K562 (cell line): ENCODE data around the gene LTBP4. TPM values are rescaled to one million over a fixed set of nuclear protein-coding genes. Genes with fewer than 3 reads are reported as not detected.

Experiments
- ATAC-seq: fragments of 200-7000 bp; cut with Tn5 transposase; 3 replicates; pipeline ENCODE4 v1.9.1; 2020; ENCODE audit warnings: moderate library complexity
- BruUV-seq: library from RNA; stranded (reverse); fragments of 400-500 nt; replicated peaks from 2 replicates; lab custom pipeline; 2021; lab: Mats Ljungman, UMichigan
- CTCF ChIA-PET: fragments of 300-600 bp; formaldehyde crosslinking; extraction: SDS; loops from one replicate; lab custom pipeline; 2021; ENCODE audit warnings: low intra/inter-chr PET ratio; lab: Yijun Ruan, JAX
- POLR2A ChIA-PET: fragments of 300-600, 350-650 bp; sonication (Branson Sonifier 250); formaldehyde crosslinking; extraction: SDS; loops from one replicate; lab custom pipeline; 2021; ENCODE audit warnings: antibody characterized with exemption, inconsistent platforms; lab: Yijun Ruan, JAX
- DNase-seq, 4 experiments: peaks; one replicate each; pipeline versions ENCODE4 v3.0.0 to v3.0.0-alpha.2; 2011 to 2018; ENCODE audit warnings: low spot score in 3 of 4, mixed read lengths in 3 of 4; ENCODE audit errors: extremely low read depth in 1 of 4
- FAIRE-seq: peaks from 2 replicates; lab custom pipeline; 2011; peaks lifted over from hg19 to GRCh38; lab: Jason Lieb, UNC
- H2AFZ ChIP-seq: 2 replicates; pipeline ENCODE4 v1.6.0; 2011; ENCODE audit warnings: low read depth, low read length, control low read depth, inconsistent platforms
- H3K27ac ChIP-seq: fragments of 200-600 bp; 3 replicates; pipeline ENCODE4 v1.8.0; 2011; ENCODE audit warnings: low read depth, mild to moderate bottlenecking, control low read depth, inconsistent platforms, low read length, moderate library complexity, mixed read lengths; ENCODE audit errors: extremely low read depth
- H3K27me3 ChIP-seq, 2 experiments: fragments of 300-600 bp in 1 of 2; 2 replicates in 1 of 2; 3 replicates in 1 of 2; pipeline versions ENCODE4 v1.6.0 to v1.8.0; 2011; ENCODE audit warnings: inconsistent platforms in 2 of 2, low read length in 2 of 2, mild to moderate bottlenecking in 1 of 2, mixed read lengths in 1 of 2, moderate library complexity in 1 of 2; ENCODE audit not compliant: control insufficient read depth in 2 of 2, insufficient read depth in 2 of 2
- H3K36me3 ChIP-seq: fragments of 300-600 bp; 3 replicates; pipeline ENCODE4 v1.8.0; 2011; ENCODE audit warnings: mild to moderate bottlenecking, low read length, inconsistent platforms; ENCODE audit not compliant: control insufficient read depth, insufficient read depth
- H3K4me1 ChIP-seq, 2 experiments: fragments of 200-600 bp in 1 of 2; replicated peaks in 1 of 2; 2 replicates in 1 of 2; 3 replicates in 1 of 2; pipeline versions ENCODE4 v1.5.1 to v1.8.0; 2011; ENCODE audit warnings: inconsistent platforms in 2 of 2, low read length in 2 of 2, mild to moderate bottlenecking in 1 of 2, mixed read lengths in 1 of 2, moderate library complexity in 1 of 2; ENCODE audit not compliant: control insufficient read depth in 2 of 2, insufficient read depth in 2 of 2
- H3K4me2 ChIP-seq: 2 replicates; pipeline ENCODE4 v1.6.1; 2011; ENCODE audit warnings: low read length, control low read depth, inconsistent platforms, mixed read lengths; ENCODE audit not compliant: insufficient read depth
- H3K4me3 ChIP-seq: fragments of 200-600 bp; sonication (generic), shearing (Covaris generic); 2 replicates; pipeline ENCODE4 v1.5.1; 2016; ENCODE audit warnings: control low read depth, inconsistent platforms
- H3K79me2 ChIP-seq: fragments of 200-600 bp; 3 replicates; pipeline ENCODE4 v1.8.0; 2011; ENCODE audit warnings: low read length, inconsistent platforms; ENCODE audit not compliant: control insufficient read depth, insufficient read depth
- H3K9ac ChIP-seq, 2 experiments: 2 replicates each; pipeline versions ENCODE4 v1.6.0 to v1.6.1; 2011; ENCODE audit warnings: low read depth in 2 of 2, low read length in 2 of 2, control low read depth in 1 of 2, inconsistent platforms in 1 of 2, mild to moderate bottlenecking in 1 of 2, mixed read lengths in 1 of 2; ENCODE audit not compliant: insufficient read depth in 1 of 2
- H3K9me1 ChIP-seq: one replicate; pipeline ENCODE4 v1.6.0; 2011; ENCODE audit warnings: inconsistent platforms, mild to moderate bottlenecking, low read length, moderate library complexity; ENCODE audit not compliant: control insufficient read depth, insufficient read depth
- H3K9me3 ChIP-seq: replicated peaks from 2 replicates; pipeline ENCODE4 v1.5.1; 2011; ENCODE audit warnings: low read depth, low read length, inconsistent platforms; ENCODE audit not compliant: control insufficient read depth, insufficient read depth
- H4K20me1 ChIP-seq: replicated peaks from 2 replicates; pipeline ENCODE4 v1.6.1; 2011; ENCODE audit warnings: low read length, inconsistent platforms, mixed read lengths; ENCODE audit not compliant: control insufficient read depth, insufficient read depth
- BRD9 ChIP-seq: fragments of 450-650 bp; IDR thresholded peaks from 2 replicates; pipeline ENCODE4 v1.6.1; 2018; ENCODE audit warnings: low read depth; ENCODE audit not compliant: partially characterized antibody
- CBFA2T3 ChIP-seq: fragments of 450-650 bp; IDR thresholded peaks from 2 replicates; pipeline ENCODE4 v1.6.1; 2017
- LCOR ChIP-seq: sonication (generic); formaldehyde crosslinking; IDR thresholded peaks from 2 replicates; pipeline ENCODE4 v1.8.0; 2022; ENCODE audit warnings: mild to moderate bottlenecking, missing genetic modification reagents
- MEIS2 ChIP-seq: fragments of 450-650 bp; IDR thresholded peaks from 2 replicates; pipeline ENCODE4 v1.6.1; 2014; ENCODE audit warnings: mild to moderate bottlenecking; ENCODE audit not compliant: partially characterized antibody
- NFE2 ChIP-seq: IDR thresholded peaks from 2 replicates; pipeline ENCODE4 v1.6.1; 2014; ENCODE audit warnings: antibody characterized with exemption, low read depth
- NFE2L1 ChIP-seq: fragments of 450-650 bp; IDR thresholded peaks from 2 replicates; pipeline ENCODE4 v1.6.1; 2016; ENCODE audit warnings: missing genetic modification characterization, low read depth, mild to moderate bottlenecking, missing compliant biosample characterization, moderate library complexity, borderline replicate concordance
- SAP30 ChIP-seq: fragments of 200-600 bp; sonication (generic); IDR thresholded peaks from 2 replicates; pipeline ENCODE4 v1.6.1; 2012; ENCODE audit warnings: borderline replicate concordance, low read depth, mild to moderate bottlenecking, moderate library complexity, low read length, control low read depth, inconsistent platforms; ENCODE audit not compliant: insufficient read depth, poor library complexity, severe bottlenecking
- SIN3A ChIP-seq, 2 experiments: fragments of 150-350 bp in 1 of 2; IDR thresholded peaks; 2 replicates each; pipeline ENCODE4 v1.6.1; 2011 to 2016; ENCODE audit warnings: borderline replicate concordance in 2 of 2, low read depth in 2 of 2, low read length in 2 of 2, mild to moderate bottlenecking in 2 of 2, moderate library complexity in 2 of 2; ENCODE audit not compliant: control insufficient read depth in 1 of 2
- WHSC1 ChIP-seq: IDR thresholded peaks from one replicate; pipeline ENCODE4 v1.6.1; 2012; ENCODE audit warnings: low read length, control low read depth, inconsistent platforms
- ZNF224 ChIP-seq: sonication (generic); formaldehyde crosslinking; IDR thresholded peaks from 2 replicates; pipeline ENCODE4 v1.8.0; 2022; ENCODE audit warnings: mild to moderate bottlenecking, missing genetic modification reagents
- ZNF79 ChIP-seq: fragments of 250-450 bp; sonication (Bioruptor Pico); IDR thresholded peaks from 2 replicates; pipeline ENCODE4 v1.4.0; 2020; ENCODE audit warnings: low read depth, mild to moderate bottlenecking, moderate library complexity
- WGBS: fragments of 100-300 bp; shearing (Covaris generic); methylation state at CpG from one replicate; pipeline ENCODE4 v1.1.6; 2016; ENCODE audit warnings: low coverage, mixed read lengths; ENCODE audit not compliant: insufficient coverage; ENCODE audit errors: missing lambda C conversion rate; 5-methylcytosine and 5-hydroxymethylcytosine counted together
- in situ Hi-C: fragments of 300-500 bp; cut with MboI; formaldehyde crosslinking; loops from 4 replicates; pipeline ENCODE4 v1.15.0; 2018; ENCODE audit warnings: inconsistent platforms, mixed read lengths
- intact Hi-C: fragments of 100-400 bp; cut with micrococcal nuclease; formaldehyde crosslinking; loops from 2 replicates; pipeline ENCODE4 v1.14.2; 2022
- polyA plus RNA-seq, 8 experiments: library from polyadenylated mRNA; depleted of rRNA in 4 of 8; stranded (reverse) in 5 of 8; unstranded in 3 of 8; fragments of >200 nt; fragmentation: Nextera tagmentation in 2 of 8; fragmentation: Illumina TruSeq in 1 of 8; extraction: Ambion mirVana in 2 of 8; extraction: Trizol in 1 of 8; gene quantifications; 2 replicates each; pipeline versions ENCODE4 v1.2.1 to v1.2.3, GENCODE V29; 2011 to 2014; ENCODE audit warnings: inconsistent platforms in 1 of 8, missing spikeins in 1 of 8
- total RNA-seq, 7 experiments: library from RNA; depleted of rRNA in 6 of 7; stranded (reverse); fragments of >200 nt in 6 of 7; fragmentation: Illumina TruSeq in 2 of 7; extraction: Trizol in 2 of 7; gene quantifications; 2 replicates each; pipeline versions ENCODE4 v1.2.1 to v1.2.3, GENCODE V29; 2011 to 2021; ENCODE audit warnings: low replicate concordance in 1 of 7
- TF ChIP-seq, protein P1 (sequence below): fragments of 450-650 bp; formaldehyde crosslinking; IDR thresholded peaks from 2 replicates; pipeline ENCODE4 v1.4.0; 2020; ENCODE audit warnings: mild to moderate bottlenecking, moderate library complexity
- TF ChIP-seq, protein P2 (sequence below): fragments of 450-650 bp; IDR thresholded peaks from 2 replicates; pipeline ENCODE4 v1.6.1; 2017; ENCODE audit warnings: mild to moderate bottlenecking, moderate library complexity
- TF ChIP-seq, protein P3 (sequence below): fragments of 150-350 bp; IDR thresholded peaks from 2 replicates; pipeline ENCODE4 v1.6.1; 2014; ENCODE audit warnings: low read depth, mild to moderate bottlenecking, low read length, borderline replicate concordance
- TF ChIP-seq, protein P4 (sequence below): fragments of 450-650 bp; IDR thresholded peaks from 2 replicates; pipeline ENCODE4 v1.6.1; 2016; ENCODE audit warnings: low read depth, mild to moderate bottlenecking, moderate library complexity

The LTBP4 gene
- total and polyA plus RNA-seq, 9 of the 15 experiments (the other 6 are each of a cell fraction or from before 2014, with no cell fraction given) = 0.35 to 160 (median 31.6) TPM

DNA sequence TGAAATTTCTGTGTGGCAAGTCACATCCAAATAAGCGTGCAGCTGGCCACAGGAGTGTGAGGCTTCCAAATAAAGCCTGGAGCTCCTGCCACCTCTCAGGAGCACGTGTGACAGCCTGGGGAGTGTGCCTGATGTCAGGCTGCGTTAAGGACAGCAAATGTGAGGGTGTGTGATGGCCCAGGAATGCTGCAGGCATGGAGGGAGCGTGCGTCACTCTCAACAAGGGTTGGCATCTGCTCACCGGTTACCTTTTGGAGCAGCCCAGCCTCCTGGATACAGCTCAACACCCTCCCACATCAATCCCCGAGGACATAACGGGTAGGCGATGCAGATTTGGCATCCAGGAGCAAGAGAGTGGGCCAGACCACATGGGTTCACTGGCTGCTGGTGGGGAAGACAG is 70.2 kb downstream of the LTBP4 start:
- Histone ChIP-seq H3K4me3 (no peak overlapping the region), H3K79me2 (no peaks in the 10 kb centered on the region), H4K20me1 (no peaks in the 10 kb centered on the region), H3K4me2 (no peak overlapping the region), H3K36me3 (peaks cover 93% of the 10 kb centered on the region), H3K4me1 (peaks cover 8 to 17% of the 10 kb centered on the region in 2 experiments), H3K27ac (no peak overlapping the region), H3K9me1 (no peaks in the 10 kb centered on the region), H2AFZ (no peak overlapping the region), H3K9me3 (peaks cover 17% of the 10 kb centered on the region), H3K27me3 (no peaks in the 10 kb centered on the region), H3K9ac (no peak overlapping the region)
- ChIA-PET CTCF (no interaction called here), POLR2A (no interaction called here)
- FAIRE-seq (no peak), ATAC-seq (no peak), DNase-seq (no peak)
- in situ Hi-C loops (no loop called here), intact Hi-C loops (no loop called here)
- 88% methylated on average over 9 of the region's 9 CpGs for WGBS
- no TSS peak for BruUV-seq
- TF ChIP-seq, protein P1, sequence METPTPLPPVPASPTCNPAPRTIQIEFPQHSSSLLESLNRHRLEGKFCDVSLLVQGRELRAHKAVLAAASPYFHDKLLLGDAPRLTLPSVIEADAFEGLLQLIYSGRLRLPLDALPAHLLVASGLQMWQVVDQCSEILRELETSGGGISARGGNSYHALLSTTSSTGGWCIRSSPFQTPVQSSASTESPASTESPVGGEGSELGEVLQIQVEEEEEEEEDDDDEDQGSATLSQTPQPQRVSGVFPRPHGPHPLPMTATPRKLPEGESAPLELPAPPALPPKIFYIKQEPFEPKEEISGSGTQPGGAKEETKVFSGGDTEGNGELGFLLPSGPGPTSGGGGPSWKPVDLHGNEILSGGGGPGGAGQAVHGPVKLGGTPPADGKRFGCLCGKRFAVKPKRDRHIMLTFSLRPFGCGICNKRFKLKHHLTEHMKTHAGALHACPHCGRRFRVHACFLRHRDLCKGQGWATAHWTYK = no peak
- TF ChIP-seq NFE2L1 (tag) (no peak), MEIS2 (no peak), SIN3A (IDR thresholded peaks at IDR 0.05; ENCODE audit: borderline replicate concordance in 2 of 2, control insufficient read depth in 1 of 2, low read depth in 2 of 2, low read length in 2 of 2) (no peak), BRD9 (no peak), NFE2 (no peak), LCOR (CRISPR knock-in tag) (no peak), CBFA2T3 (no peak), ZNF224 (CRISPR knock-in tag) (no peak), WHSC1 (no peak), ZNF79 (CRISPR knock-in tag) (no peak), SAP30 (no peak)
- TF ChIP-seq, protein P2, sequence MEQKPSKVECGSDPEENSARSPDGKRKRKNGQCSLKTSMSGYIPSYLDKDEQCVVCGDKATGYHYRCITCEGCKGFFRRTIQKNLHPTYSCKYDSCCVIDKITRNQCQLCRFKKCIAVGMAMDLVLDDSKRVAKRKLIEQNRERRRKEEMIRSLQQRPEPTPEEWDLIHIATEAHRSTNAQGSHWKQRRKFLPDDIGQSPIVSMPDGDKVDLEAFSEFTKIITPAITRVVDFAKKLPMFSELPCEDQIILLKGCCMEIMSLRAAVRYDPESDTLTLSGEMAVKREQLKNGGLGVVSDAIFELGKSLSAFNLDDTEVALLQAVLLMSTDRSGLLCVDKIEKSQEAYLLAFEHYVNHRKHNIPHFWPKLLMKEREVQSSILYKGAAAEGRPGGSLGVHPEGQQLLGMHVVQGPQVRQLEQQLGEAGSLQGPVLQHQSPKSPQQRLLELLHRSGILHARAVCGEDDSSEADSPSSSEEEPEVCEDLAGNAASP = no peak
- TF ChIP-seq, protein P3, sequence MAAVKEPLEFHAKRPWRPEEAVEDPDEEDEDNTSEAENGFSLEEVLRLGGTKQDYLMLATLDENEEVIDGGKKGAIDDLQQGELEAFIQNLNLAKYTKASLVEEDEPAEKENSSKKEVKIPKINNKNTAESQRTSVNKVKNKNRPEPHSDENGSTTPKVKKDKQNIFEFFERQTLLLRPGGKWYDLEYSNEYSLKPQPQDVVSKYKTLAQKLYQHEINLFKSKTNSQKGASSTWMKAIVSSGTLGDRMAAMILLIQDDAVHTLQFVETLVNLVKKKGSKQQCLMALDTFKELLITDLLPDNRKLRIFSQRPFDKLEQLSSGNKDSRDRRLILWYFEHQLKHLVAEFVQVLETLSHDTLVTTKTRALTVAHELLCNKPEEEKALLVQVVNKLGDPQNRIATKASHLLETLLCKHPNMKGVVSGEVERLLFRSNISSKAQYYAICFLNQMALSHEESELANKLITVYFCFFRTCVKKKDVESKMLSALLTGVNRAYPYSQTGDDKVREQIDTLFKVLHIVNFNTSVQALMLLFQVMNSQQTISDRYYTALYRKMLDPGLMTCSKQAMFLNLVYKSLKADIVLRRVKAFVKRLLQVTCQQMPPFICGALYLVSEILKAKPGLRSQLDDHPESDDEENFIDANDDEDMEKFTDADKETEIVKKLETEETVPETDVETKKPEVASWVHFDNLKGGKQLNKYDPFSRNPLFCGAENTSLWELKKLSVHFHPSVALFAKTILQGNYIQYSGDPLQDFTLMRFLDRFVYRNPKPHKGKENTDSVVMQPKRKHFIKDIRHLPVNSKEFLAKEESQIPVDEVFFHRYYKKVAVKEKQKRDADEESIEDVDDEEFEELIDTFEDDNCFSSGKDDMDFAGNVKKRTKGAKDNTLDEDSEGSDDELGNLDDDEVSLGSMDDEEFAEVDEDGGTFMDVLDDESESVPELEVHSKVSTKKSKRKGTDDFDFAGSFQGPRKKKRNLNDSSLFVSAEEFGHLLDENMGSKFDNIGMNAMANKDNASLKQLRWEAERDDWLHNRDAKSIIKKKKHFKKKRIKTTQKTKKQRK = no peak
- TF ChIP-seq, protein P4, sequence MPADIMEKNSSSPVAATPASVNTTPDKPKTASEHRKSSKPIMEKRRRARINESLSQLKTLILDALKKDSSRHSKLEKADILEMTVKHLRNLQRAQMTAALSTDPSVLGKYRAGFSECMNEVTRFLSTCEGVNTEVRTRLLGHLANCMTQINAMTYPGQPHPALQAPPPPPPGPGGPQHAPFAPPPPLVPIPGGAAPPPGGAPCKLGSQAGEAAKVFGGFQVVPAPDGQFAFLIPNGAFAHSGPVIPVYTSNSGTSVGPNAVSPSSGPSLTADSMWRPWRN = no peak
